GM21381 (cell line): ENCODE results near the gene GSC.

ENCODE experiments used
- ATAC-seq: cut with Tn5 transposase; IDR thresholded peaks from one replicate; pipeline ENCODE4 v1.9.1; 2021; ENCODE audit warnings: mild to moderate bottlenecking, moderate library complexity; ENCODE audit not compliant: unreplicated experiment

The GSC gene

GRCh38 chr14:94772548-94772947 is 2.6 kb upstream of the GSC start:
- no peak for ATAC-seq

GRCh38 chr14:94771906-94772490 is 2.1 kb upstream of the GSC start:
- no peak for ATAC-seq

- no peak for ATAC-seq
Observed at GRCh38 chr14:94771158-94771905, 1.4 kb upstream of the GSC start.

DNA sequence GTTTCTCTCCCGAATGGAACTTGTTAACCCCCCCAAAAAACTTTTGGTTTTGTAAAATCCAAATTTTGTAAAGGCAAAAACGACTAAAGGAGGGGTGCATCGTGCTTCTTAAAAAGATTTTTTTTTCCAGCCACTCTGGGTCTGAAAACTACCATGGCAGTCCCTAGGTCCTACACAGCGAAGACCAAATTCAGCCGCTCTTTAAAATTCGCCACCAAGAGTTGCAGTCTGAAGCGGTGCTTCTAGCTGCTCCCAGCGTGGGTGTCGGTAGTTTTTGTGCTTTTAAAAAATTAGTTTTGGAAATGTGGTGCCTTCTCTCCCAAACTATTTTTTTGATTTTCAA is 873 bp upstream of the GSC start:
- ATAC-seq: no peak

GRCh38 chr14:94770251-94770749 is 387 bp upstream of the GSC start:
- ATAC-seq: no peak

- no peak for ATAC-seq
Observed at GRCh38 chr14:94768521-94769390, 1.2 kb downstream of the GSC start.

DNA sequence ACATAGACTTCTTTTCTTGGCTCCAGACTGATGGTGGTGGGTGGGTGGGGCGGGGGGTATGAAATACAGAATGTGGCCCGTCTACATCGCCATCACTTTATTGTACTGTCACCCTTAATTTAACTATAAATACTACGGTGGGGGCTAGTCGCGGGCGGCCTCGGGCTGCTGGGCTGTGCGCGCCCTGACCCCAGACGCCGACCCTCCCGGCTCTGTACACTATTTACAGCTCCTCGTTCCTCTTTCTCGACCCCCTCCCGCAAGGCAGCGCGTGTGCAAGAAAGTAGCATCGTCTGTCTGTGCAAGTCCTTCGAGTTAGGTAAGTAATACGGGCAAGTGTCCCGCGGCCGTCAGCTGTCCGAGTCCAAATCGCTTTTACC is 1.8 kb downstream of the GSC start:
- no peak for ATAC-seq

GRCh38 chr14:94767321-94767878 is 2.5 kb downstream of the GSC start:
- no peak for ATAC-seq

DNA sequence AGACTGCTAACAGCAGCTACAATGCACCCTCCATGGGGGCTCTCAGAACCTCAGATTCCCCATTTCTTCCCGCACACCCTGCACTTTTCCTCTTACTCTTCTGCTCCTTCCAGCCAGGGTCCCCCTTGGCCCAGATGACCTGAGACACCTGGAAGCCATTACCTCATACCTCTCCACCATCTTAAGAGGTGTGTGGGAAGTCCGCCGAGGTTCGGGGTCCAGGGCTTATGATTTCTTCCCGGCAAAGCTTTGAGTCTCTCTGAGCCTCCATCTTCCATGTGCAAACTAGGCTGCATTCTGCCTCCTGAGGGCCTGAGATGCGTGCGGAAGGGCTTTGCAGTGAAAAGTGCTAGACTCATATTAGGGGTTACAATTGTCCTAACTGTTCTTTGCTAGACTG is 5.3 kb downstream of the GSC start:
- no peak for ATAC-seq

DNA sequence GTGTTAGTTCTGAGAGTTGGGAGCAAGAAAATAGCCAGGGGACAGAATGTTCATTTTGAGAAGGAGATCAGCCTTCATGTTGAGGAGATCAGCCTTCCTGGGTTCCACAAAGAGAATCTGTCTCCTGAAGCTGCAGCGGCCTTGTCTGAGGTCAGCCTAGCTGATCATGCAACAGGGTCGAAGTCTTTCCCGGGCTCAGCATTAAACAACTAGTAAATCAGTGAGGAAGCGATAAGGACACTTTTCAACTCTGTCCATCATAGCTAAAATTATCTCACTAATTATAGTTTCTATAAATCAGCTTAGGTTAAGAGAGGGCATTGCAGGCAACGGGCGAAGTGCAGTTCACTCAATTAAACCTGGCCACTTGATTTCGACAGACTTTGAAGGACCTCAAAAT is 7.5 kb downstream of the GSC start:
- ATAC-seq: no peak

DNA sequence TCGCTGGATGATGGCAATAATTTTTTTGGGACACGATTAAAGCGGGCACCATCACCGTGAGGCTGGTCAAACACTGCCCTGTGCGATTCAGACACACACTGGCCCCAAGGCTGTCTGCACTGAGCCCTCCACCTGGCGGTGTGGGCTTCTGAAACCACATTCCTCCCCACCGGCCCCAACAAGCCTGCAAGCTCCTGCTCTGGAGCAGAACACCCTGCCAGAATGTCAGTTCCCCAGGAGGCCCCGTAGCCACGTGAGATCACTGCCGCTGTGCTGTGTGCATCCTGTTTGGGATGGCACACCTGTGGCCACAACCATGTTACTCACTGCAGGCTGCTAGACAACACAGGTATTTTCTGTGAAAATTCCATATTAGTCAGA is 7.9 kb downstream of the GSC start:
- no peak for ATAC-seq

DNA sequence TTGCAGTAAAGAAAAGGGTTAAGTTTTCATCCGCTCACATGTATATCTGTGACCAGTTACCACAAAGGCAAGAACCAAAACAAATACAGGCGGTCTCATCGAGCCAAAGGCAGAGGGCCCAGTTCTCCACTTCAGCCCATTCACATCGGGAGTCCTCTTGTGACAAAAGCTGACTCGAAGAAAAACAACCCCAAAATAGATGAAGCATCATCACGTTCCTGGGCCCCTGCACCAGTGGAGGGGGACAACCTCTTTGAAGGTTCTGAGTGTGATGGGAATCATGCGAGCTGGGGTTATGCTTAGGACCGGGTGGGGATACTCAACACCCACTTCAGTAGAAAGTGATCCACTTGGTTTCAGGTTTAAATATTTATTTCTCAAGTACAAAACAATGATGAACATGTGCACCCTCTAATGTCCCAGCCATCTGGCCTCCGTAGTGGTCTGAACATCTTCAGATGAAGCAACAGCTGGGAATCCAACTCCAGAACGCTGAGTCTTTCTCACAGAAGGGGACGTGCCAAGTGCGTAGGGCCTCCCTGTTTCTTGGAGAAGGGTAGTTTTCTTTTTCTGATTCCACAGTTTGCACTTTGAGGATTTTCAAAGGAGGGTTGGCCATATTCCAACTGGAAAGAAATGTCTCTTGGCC is 8.4 kb downstream of the GSC start:
- no peak for ATAC-seq

DNA sequence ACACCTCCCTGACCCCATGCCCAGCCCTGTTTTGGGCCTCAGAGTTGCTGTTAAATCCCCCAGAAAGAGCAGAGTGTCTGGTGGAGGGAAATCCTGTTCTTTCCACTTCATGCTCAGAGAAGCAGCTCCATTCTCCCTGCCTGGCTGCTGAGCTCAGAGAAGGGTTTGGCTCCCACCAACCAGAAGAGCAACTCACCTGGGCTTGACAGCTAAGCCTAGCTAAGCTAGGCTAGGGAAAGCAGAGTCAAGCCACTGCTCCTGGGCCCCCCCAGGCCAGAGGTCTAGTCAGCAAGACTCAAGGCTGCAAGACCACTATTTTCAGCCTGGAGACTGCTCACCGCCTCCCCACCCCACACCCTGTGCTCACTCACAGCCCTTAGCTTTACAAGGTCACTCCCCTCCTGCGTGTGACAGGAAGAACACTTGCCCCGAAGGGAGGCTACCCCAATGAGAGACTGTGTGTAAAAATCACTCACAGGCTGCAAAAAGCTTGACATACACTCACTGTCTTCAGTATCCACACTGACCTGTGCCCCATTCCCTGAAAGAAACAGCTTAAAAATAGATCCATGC is 13.5 kb downstream of the GSC start:
- ATAC-seq: no peak

DNA sequence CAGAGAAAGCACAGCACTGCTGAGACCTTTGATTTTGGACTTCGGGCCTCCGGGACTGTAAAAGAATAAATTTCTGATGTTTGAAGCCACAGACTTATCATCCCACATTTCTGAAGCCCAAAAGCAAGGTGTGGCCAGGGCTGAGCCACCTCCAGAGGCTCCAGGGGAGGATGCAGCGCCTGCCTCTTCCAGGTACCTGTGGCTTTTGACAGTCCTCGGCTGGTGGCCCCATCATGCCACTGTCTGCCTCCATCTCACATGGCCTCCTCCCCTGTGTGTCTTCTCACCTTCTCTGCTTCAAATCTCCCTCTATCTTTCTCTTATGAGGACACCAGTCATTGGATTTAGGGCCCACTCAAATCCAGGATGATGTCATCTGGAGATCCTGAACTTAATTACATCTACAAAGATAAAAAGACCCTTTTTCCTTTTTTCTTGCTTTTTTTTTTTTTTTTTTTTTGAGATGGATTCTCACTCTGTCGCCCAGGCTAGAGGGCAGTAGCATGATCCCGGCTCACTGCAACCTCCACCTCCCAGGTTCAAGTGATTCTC is 15.4 kb downstream of the GSC start:
- no peak for ATAC-seq

DNA sequence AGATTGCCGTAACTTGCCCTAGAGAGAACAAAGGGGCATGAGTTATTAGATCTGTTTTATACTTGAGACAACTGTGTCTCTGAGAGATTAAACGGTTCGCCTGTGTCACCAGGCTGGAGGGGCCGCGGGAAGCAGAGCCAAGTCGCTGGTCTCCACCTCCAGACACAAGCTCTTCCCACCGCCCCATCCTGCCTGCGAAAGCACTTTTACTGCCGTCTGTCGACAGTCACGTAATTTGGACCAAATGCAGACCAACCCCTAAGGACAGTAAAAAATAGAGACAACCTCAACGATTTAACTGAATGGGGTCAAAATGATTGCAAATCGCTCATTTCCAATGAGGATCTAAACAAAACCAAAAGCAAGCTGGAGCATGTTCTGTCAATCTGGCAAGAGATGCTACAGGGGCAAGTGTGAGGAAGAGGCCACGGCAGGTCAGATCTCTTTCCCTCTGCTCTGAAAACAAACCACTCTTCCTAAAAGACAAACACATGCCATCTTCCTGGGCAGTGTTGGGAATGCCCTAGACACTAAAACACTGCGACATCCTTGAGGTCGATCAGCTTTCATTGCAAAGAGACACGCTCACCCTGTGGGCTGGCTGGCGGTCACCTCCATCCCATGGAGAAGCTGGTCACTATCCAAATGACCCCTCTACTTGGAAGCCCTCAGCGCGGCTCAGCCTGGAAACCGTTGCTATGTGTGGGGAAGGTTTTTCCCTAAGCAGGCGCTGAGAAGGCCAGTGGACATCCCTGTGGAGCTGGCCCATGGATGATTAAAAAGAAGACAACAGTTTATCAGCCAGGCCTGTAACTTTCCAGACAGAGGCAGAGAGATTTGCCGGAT is 17.1 kb downstream of the GSC start:
- no peak for ATAC-seq

- no peak for ATAC-seq
Observed at GRCh38 chr14:94751956-94752355, 18.0 kb downstream of the GSC start.

- ATAC-seq: no peak
Observed at GRCh38 chr14:94751321-94751720, 18.6 kb downstream of the GSC start.

- ATAC-seq: no peak
Observed at GRCh38 chr14:94750371-94750770, 19.5 kb downstream of the GSC start.

DNA sequence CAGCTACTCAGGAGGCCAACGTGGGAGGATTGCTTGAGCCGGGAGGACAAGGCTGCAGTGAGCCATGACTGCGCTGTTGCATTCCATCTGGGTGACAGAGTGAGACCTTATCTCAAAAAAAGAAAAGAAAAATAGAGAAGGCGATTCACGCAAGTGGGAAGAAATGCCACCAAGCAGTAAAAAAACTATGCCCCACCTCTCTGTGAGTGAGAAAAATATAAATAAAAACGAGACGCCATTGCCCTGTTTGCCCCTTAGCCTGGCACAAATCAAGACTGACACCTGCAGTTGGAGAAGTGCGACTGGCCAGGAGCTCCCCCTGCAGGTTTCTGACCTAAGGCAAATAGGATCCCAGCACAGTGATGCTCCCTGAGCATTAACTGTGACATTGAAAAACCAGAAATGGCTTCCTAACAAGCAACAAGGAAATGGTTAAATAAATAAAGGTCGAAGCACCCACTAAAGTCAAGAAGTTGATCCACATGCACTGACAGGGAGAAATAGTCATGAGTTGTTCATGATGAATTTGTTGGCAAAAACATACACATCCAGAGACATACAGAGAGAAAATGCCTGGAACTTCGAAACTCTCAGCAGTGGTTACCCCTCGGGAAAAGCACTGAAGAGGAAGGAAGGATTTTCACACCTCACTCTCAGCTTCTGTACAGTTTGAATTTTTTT is 21.1 kb downstream of the GSC start:
- no peak for ATAC-seq
